GM12874 (cell line): Measurements from ENCODE around the gene DMWD.

Source experiments
- CTCF ChIP-seq: IDR thresholded peaks from 2 replicates; pipeline ENCODE4 v1.5.1; 2011; ENCODE audit warnings: low read depth, mild to moderate bottlenecking, control low read depth, low read length, moderate library complexity; ENCODE audit not compliant: insufficient read depth

Gene DMWD

GRCh38 chr19:45739498-45740439, 52.9 kb downstream of the DMWD start:
- TF ChIP-seq CTCF = no peak

- no peak for TF ChIP-seq CTCF
Measured at GRCh38 chr19:45733160-45733810, 59.4 kb downstream of the DMWD start, which contains the start of gene MEIOSIN. Gene MEIOSIN (plus strand): TSS chr19:45733439. CDS start chr19:45735377, 1,938 bp downstream.
